HT1080 (cell line): ENCODE data around the gene EPHB1. TPM values are rescaled to one million over a fixed set of nuclear protein-coding genes. Genes with fewer than 3 reads are reported as not detected.

Experiments used
- DNase-seq: peaks from one replicate; pipeline ENCODE4 v3.0.0-alpha.2; 2015; ENCODE audit warnings: low read depth
- total RNA-seq: library from RNA; depleted of rRNA; stranded (reverse); fragments of >200 nt; shearing (Covaris generic); gene quantifications from 2 replicates; pipeline ENCODE4 v1.2.3, GENCODE V29; 2014

The EPHB1 gene
- total RNA-seq, 1 experiment from 2014 or later = 4.4 TPM

DNA sequence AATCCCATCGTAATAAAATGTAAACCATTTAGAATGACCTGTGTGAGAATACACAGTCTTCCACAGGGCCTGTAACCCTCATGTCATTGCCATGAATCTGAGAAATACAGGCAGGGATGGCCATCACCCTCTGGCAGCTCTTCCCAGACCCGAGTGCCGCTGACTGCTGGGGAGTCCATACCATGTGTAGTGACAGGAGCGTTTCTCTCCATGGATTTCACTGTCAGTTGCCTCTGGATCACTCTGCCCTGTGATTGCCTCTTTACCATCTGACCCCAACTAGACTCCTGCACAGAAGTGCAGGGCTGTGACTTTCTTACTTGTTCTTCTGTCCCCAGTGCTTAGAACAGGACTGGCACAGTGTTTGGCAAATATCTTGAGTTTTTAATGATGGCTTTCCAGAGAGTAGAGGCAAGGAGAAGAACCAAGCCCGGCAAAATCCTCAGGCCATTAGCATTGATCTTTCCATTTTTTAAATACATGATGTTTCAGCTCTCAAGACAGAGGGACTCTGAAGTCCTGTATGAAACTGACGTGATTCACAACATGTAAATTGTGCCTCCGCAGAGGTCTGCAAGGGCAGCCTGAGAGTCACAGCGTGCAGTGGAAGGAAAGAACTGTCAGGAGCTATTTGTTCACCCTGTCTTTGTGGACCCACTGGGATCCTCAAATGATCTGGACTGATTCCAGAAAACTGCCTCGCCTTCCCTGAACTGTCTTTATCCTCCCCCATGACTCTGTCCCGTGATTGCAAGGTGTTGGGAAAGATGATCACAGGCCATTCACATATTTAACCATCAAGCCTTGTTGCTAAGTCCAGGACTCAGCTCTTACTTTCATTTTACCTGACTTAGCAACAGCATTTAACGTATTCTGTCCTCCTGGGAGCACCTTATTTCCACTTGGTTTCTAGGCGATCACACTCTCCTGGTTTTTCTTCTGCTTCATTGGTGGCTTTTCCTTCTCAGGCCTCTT, 354.9 kb downstream of the EPHB1 start:
- DNase-seq = no peak

DNA sequence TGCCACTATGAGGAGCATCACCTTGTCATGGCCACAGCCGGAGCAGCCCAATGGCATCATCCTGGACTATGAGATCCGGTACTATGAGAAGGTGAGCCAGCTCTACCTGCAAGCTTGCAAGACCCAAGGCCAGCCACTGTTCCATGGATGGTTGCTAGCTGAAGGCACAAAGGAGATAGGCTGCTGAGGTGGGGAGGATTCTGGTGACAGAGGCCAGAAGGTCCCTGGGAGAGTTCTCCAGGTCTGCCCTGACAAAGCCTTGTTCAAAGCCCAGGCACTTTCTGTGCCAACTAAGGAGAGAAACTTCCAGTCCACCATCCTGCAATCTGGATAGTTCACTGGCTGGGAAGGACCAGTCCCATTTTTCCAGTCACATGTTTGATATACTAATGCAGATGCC, 359.1 kb downstream of the EPHB1 start:
- no peak for DNase-seq

DNA sequence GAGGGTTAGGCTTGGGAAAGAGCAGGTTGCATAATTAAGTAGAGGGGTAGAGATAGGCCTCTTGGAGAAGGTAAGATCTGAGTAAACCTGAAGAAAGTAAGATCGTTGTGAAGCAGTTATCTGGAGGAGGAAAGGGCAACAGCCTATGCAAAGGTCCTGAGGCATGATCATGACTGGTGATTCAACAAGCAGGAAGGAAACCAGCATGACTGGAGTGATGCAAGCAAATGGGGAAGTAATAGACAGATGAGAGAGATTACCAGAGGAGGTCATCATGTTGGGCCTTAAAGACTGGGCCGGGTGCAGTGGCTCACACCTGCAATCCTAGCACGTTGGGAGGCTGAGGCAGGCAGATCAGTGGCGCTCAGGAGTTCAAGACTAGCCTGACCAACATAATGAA, 360.2 kb downstream of the EPHB1 start:
- no peak for DNase-seq

- no peak for DNase-seq
Measured at GRCh38 chr3:135155791-135156190, 360.7 kb downstream of the EPHB1 start.

DNA sequence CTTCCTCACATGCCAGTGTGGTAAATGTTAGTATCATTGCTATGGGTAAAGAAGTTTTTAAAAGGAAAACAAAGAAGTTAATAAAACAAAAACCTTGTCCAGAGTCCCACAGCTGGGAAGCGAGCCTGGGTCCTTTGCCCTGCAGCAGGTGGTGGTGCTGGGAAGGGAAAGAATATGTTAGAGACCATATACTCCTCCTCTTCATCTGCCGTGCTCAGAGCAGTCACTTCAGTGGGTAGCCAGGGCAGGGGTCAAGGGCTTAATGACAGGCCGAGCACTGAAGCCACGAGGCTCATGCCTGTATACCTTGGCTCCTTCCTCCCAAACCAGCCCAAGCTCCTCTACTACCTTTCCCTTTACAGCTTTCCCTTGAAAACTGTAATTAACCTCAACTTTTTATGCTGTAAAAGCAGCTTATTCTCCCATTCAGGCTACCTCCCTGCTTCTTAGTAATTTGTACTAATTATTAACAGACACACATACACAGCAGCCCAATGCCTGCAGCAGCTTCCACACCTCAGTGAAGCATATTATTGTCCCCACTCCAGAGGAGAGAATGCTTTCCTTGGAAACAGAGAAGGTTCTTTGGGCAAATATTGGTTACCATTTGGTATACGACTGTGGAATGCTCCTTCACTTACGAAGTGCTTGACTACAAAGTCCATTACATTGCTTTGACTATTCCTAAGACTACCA, 362.1 kb downstream of the EPHB1 start:
- DNase-seq = no peak

- DNase-seq = no peak
Measured at GRCh38 chr3:135158520-135158919, 363.5 kb downstream of the EPHB1 start.

DNA sequence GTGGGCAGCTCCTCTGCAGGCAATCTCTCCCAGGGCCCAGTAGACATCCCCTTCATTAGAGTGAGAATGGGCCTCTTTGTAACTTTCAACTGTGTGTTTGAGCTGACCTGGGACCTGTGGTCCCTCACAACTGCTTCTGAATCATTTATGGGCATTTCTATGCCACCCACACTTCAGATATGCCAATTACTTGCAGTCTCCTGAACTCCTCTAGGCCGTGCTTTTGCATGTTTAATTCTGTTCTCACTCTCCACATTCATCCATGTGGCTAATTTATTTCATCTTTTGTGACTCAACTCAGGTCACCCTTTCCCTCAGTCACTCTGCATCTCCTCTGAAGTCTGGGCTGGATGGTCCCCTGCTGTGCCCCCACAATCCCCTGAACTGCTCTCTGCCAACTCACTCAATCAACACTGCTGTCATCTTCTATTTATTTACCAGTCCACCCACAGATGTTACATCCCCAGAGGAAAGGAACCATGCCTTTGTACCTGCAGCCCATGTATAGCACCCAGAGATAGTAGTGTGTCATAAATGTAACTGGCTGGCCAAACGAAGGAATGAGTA, 364.7 kb downstream of the EPHB1 start:
- peak; percentile 37 for DNase-seq

- DNase-seq = no peak
Measured at GRCh38 chr3:135161425-135161824, 366.4 kb downstream of the EPHB1 start.

GRCh38 chr3:135163701-135164100, 368.6 kb downstream of the EPHB1 start:
- DNase-seq = no peak

DNA sequence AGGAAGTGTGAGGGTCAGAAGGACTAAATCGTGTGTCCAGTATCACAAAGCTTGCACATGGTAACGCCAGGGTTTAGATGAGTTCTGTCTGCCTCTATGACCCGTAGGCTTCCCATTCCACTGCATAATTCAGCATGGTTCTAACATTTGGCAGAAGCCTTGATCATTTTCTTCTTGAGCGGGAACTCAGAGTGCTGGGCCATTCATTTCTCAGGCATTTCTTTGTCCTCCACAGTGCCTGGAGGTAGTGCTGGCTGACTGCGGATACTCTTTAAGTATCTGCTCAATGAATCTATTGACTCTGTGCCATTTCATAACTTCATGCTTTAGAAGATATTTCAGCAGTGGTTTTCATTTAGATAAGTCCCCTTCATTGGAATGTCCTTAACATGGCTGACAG, 370.2 kb downstream of the EPHB1 start:
- DNase-seq = no peak

DNA sequence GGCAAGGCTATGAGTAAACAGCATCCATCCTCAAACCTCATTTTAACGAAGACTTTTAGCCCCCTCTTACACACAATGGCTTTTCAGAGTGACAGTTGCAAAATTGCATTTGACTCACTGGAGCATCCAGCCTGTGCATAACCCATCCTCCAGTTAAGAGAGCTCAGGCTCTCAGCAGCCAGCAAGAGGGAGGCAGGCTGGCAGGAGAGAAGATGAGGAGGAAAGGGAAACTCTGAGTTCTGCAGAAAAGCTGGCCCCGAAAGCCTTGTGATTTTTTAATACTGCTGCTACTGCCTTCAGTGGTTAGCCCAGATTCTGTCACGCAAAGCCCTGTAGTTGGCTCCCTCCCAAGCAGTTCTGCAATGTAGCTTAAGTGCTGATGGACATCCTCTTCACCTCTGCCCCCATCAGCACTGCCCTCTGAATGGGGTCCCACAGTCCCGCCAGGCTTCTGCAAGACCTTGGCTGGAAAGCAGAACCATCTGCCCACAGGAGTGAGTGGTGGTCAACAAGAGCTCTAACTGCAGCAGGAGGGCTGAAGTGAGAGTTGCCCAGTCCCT, 371.3 kb downstream of the EPHB1 start:
- no peak for DNase-seq

- DNase-seq = no peak
Measured at GRCh38 chr3:135168822-135169221, 373.8 kb downstream of the EPHB1 start.

DNA sequence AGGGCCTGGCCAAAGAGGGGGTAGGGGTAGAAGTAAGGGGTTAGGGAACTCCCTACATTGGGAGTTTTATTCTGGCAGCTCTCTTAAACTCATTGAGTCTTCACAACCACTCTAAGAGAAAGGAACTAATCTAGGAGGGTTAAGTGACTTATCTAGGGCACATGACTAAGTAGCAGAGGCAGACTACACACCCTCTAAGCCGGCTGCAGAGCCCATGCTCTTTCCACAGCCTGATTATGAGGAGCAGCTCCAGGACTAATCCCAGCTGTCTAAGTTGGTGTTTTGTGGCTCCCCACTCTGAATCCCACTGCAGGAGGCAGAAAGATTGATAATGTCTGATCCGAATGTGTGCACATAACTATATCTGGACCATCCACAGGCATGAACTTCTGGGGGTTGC, 374.6 kb downstream of the EPHB1 start:
- DNase-seq = no peak

GRCh38 chr3:135170732-135171131, 375.7 kb downstream of the EPHB1 start:
- DNase-seq = no peak

- DNase-seq = no peak
Measured at GRCh38 chr3:135172191-135172869, 377.3 kb downstream of the EPHB1 start.

GRCh38 chr3:135175728-135176277, 380.7 kb downstream of the EPHB1 start:
- DNase-seq = peak; percentile 27

DNA sequence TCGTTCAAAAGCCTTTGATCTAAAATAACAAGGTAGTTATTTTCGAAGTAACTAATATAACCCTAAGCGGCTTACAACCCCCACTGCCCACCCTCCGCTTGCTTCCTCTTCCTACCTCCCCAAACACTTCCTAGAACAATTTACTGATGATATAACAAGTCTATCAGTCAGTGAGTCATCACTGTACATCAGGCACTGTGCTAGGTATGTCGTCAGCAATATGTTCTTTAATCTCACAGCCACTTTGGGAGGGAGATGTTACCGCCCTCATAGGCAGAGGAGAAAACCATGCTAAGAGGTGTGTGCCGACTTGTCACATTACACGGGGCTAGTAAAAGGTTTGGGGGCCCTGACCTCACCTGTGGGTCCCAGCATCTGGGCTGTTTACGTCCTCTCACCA, 381.8 kb downstream of the EPHB1 start:
- DNase-seq = peak; percentile 30

DNA sequence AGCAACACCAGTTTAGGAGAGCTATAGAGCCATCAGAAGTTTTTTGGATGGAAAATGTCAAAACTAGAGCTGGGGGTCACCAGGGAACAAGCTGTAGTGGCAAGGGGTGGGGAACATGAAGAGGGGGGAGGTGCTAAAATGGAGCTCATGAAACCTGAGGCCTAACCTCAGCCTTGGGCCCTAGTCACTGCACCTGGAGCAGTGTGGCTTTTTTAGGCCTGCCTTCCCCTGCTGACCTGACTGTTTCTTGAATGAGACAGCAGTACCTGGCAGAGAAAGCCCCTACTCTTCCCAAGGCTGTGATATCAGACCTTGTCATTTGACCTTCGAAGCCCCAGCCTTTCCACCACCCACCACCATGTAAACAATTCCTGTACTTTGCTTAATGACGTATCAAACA, 383.5 kb downstream of the EPHB1 start:
- DNase-seq = no peak

DNA sequence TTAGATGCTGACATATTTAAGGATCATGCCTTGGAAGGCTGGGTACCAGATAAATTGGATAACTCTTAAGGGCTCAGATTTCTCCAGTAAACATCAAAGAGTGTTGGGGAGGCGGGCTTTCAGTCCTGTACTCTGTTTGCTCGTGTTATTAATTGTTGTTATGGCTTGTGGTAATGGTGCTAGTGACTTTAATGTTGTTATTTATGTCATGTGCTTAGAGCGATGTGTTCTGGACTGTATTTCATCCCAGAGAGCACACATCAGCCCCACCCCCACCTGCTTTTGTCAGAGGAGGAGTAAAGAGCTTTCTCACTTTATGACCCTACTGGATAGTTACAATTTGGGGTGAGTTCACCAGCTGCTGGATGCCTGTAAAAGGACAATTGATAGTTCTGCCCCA, 386.3 kb downstream of the EPHB1 start:
- no peak for DNase-seq

- DNase-seq = no peak
Measured at GRCh38 chr3:135182364-135182998, 387.4 kb downstream of the EPHB1 start.

GRCh38 chr3:135190658-135191057, 395.6 kb downstream of the EPHB1 start:
- no peak for DNase-seq
